Head of caudate nucleus (tissue), 42 donors: ENCODE results near the gene CNTN4.

Experiments used
- DNase-seq, 42 donors: peaks; one replicate each; pipeline versions ENCODE4 v3.0.0 to v3.0.0-alpha.2; 2020 to 2021; ENCODE audit warnings: mixed read lengths in 7 of 42
- intact Hi-C: fragments of 100-400 bp; cut with DNase I; formaldehyde crosslinking; loops from one replicate; pipeline ENCODE4 v1.15.0; 2022

CNTN4 gene

GRCh38 chr3:2711081-2711480 is 612.4 kb downstream of the CNTN4 start:
- intact Hi-C loops: no loop called here
- no peak for DNase-seq

GRCh38 chr3:2713923-2714322 is 615.3 kb downstream of the CNTN4 start:
- DNase-seq: no peak
- intact Hi-C loops: no loop called here

GRCh38 chr3:2714834-2715233 is 616.2 kb downstream of the CNTN4 start:
- DNase-seq: no peak
- intact Hi-C loops: no loop called here

GRCh38 chr3:2727101-2727500 is 628.4 kb downstream of the CNTN4 start:
- intact Hi-C loops: no loop called here

GRCh38 chr3:2727610-2728318 is 629.1 kb downstream of the CNTN4 start:
- intact Hi-C loops: no loop called here
- no peak for DNase-seq

More at GRCh38 chr3:2727101-2727500, 628.4 kb downstream of the CNTN4 start:
- no peak for DNase-seq

GRCh38 chr3:2731843-2732242 is 633.2 kb downstream of the CNTN4 start:
- DNase-seq: no peak
- intact Hi-C loops: no loop called here

GRCh38 chr3:2735392-2735894 is 636.8 kb downstream of the CNTN4 start:
- intact Hi-C loops: no loop called here

GRCh38 chr3:2741516-2741915 is 642.9 kb downstream of the CNTN4 start:
- intact Hi-C loops: no loop called here

More at GRCh38 chr3:2735392-2735894, 636.8 kb downstream of the CNTN4 start:
- no peak for DNase-seq

GRCh38 chr3:2765002-2765579 is 666.4 kb downstream of the CNTN4 start:
- DNase-seq: peak in 18 of 42 donors; percentile 3 to 62 (median 22)
- intact Hi-C loops: no loop called here

More at GRCh38 chr3:2741516-2741915, 642.9 kb downstream of the CNTN4 start:
- no peak for DNase-seq

- intact Hi-C loops: no loop called here
- no peak for DNase-seq
These were observed 671.8 kb downstream of the CNTN4 start for GRCh38 chr3:2770451-2770850.

- intact Hi-C loops: no loop called here
- DNase-seq: no peak
These were observed 672.5 kb downstream of the CNTN4 start for GRCh38 chr3:2771193-2771592.

GRCh38 chr3:2771741-2772140 is 673.1 kb downstream of the CNTN4 start:
- no peak for DNase-seq
- intact Hi-C loops: no loop called here

- intact Hi-C loops: no loop called here
- no peak for DNase-seq
These were observed 674.1 kb downstream of the CNTN4 start for GRCh38 chr3:2772803-2773202.

GRCh38 chr3:2774481-2775249 is 676.0 kb downstream of the CNTN4 start:
- no peak for DNase-seq
- intact Hi-C loops: no loop called here

- no peak for DNase-seq
- intact Hi-C loops: no loop called here
These were observed 684.6 kb downstream of the CNTN4 start for GRCh38 chr3:2783261-2783660.

- DNase-seq: no peak
- intact Hi-C loops: no loop called here
These were observed 686.0 kb downstream of the CNTN4 start for GRCh38 chr3:2784627-2785026.

- intact Hi-C loops: no loop called here
- DNase-seq: no peak
These were observed 691.7 kb downstream of the CNTN4 start for GRCh38 chr3:2790266-2790815.

GRCh38 chr3:2792432-2792831 is 693.8 kb downstream of the CNTN4 start:
- DNase-seq: no peak
- intact Hi-C loops: no loop called here

GRCh38 chr3:2793987-2794386 is 695.3 kb downstream of the CNTN4 start:
- intact Hi-C loops: no loop called here
- no peak for DNase-seq

GRCh38 chr3:2802429-2802828 is 703.8 kb downstream of the CNTN4 start:
- DNase-seq: no peak
- intact Hi-C loops: no loop called here
